Ureter (tissue), 1 donor: Measurements from ENCODE around the gene C11orf98. TPM values are rescaled to one million over a fixed set of nuclear protein-coding genes. Genes with fewer than 3 reads are reported as not detected.
"Not testable (repeated sequence)": the region's sequence is repeated elsewhere in the genome, so short reads cannot be mapped to it uniquely, and the experiment has no call there.

Source experiments
- DNase-seq: peaks from one replicate; pipeline ENCODE4 v3.0.0-alpha.2; 2020; ENCODE audit warnings: low spot score
- total RNA-seq: library from RNA; stranded (reverse); gene quantifications from one replicate; pipeline ENCODE4 v1.2.4, GENCODE V29; 2023
- donor health status: DM: yes; HTN: yes; CAD: no.

Gene C11orf98
- 52.6 TPM for total RNA-seq

GRCh38 chr11:62665075-62665598 is at the start of gene C11orf98, which contains the start of gene CSKMT:
Gene C11orf98 (minus strand): TSS chr11:62665210. CDS start chr11:62665169, 41 bp downstream.
Gene CSKMT (plus strand): TSS chr11:62665312. CDS start chr11:62665880, 568 bp downstream.
- peak; percentile 98 for DNase-seq

- no peak for DNase-seq
Observed at GRCh38 chr11:62713343-62713742, 48.3 kb upstream of the C11orf98 start.

DNA sequence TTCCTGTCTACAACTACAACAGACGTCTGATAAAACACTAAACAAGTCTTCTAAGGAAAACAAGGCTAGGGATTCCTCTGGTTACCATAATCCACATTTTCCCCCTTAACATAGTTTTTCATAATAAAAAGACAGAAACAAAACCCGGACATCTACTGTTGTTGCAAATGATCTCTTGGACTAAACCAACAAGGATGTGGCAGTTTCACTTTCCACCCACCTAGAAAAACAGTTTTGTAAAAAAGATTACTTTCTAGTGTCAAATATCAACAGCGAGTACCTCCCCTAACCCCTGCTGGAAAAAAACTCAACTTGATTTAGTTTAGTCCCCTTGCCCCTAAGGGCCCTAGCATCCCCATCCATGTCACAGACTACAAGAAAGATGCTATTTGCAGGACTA is 47.9 kb upstream of the C11orf98 start:
- DNase-seq: no peak

- no peak for DNase-seq
Observed at GRCh38 chr11:62712276-62712812, 47.3 kb upstream of the C11orf98 start.

- DNase-seq: no peak
Observed at GRCh38 chr11:62710001-62710345, 45.0 kb upstream of the C11orf98 start.

- peak; percentile 99 for DNase-seq
Observed at GRCh38 chr11:62709247-62710000, 44.4 kb upstream of the C11orf98 start.

- peak; percentile 56 for DNase-seq
Observed at GRCh38 chr11:62708793-62709192, 43.8 kb upstream of the C11orf98 start.

DNA sequence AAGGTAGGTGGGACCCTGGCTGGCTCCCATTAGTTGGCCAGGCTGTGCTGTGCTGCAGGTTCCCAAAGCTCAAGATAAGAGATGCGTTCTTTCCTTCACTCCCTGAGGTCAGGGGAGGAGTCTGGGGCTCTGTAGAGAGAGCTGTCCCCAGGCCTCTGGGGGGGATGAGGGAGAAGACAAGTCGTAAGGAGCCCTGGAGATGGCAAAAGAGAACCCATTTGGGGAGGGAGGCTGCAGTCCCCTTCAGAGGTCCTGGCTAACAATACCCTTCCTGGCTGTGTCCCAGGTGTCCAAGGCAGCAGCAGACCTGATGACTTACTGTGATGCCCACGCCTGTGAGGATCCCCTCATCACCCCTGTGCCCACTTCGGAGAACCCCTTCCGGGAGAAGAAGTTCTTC is 43.4 kb upstream of the C11orf98 start:
- DNase-seq: no peak

DNA sequence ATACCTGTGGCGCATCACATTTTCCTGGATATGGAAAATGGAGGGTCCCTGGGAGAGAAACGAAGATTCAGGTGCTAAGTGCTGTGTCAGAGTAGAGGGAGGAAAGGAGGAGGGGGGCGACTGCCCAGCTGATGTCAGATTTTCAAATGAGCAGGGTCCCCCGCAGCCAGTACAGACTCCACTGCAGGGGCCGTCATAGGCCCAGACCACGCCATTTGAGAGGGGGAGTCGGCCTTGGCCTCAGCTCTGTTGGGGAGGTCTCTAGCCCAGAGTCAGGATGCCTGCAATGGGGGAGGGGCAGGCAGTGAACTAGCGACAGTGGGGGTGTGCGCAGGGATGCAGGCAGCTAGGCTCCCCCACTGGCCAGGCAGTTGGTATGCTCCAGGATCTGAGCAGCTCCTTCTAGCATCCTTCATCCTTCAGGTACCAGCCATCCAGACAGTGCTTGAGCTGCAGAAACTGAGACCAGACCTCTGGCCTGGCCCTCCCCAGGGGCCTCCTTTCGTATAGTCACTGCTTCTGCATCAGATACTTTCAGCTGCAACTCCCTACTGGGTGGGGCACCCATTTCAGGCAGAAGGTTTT is 42.4 kb upstream of the C11orf98 start, which contains the start of the genes BSCL2 and GNG3:
Gene BSCL2, minus strand, starts transcription at position 148 of the 585 bp plus-strand sequence. CDS start 229 bp downstream, outside the sequence.
Gene GNG3, plus strand, starts transcription at position 400 of the 585 bp plus-strand sequence. CDS start 620 bp downstream, outside the sequence.
- no peak for DNase-seq

DNA sequence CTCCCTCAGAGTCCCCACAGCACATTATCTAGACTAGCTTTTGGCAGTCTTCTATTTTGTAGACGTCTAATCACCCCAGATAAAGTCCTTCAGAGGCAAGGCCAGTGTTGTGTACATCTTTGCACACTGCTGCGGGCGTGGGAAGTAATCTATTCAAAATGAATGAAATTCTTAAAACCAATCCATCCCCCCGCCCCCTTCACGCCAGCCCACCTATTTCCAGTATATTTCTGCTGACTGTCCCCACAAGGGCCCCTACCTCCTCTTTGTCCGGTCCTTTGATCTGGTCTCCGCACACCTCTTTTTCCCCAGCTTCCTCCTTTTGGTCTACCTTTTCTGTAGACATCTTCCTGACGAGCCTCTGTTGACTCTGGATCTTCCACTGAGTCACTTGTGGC is 41.8 kb upstream of the C11orf98 start:
- no peak for DNase-seq

DNA sequence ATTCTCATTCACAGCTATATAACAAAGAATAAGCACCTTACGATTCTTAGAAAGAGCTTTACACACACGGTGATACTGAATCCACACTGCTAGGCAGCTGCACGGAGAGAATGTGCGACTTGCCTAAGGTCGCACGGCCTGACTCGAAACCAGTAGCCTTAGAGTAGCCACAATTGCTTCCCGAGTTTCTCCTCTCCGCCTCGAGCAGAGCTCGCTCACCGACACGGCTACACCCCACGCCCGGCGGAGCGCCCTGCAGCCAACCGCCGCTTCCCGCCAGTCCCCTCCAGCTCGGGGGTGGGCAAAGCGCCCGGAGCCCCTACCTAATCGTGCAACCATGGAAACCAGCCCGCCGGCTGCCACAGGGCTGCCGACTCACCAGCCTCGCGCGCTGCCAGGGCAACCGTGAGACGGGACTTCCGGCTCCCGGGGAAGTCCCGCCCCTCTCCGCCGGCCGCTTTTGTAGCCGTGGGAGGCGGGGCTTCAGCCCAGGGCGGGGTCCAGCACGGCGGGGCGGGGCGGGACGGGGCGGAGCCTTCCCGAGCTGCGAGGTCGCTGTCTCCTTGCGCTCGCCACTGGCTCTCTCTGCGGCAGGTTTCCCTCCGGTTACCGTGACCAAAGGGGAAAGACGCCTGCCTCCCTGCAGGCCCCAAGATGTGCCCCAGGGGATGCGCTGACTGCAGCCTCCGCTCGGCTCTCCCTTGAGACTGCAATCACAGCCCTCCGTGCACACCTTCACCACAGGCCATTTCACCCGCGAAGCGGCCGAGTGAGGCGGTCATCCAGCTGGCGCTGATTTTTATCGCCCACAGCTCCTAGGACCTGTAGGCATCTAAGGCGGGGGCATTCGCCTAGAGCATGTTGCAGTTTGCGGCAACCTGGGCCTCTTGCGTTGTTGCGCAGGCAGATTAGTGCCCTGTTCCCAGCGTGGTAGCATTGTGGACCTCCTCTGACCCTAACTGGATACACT is 41.2 kb upstream of the C11orf98 start:
- DNase-seq: peak; percentile 95

DNA sequence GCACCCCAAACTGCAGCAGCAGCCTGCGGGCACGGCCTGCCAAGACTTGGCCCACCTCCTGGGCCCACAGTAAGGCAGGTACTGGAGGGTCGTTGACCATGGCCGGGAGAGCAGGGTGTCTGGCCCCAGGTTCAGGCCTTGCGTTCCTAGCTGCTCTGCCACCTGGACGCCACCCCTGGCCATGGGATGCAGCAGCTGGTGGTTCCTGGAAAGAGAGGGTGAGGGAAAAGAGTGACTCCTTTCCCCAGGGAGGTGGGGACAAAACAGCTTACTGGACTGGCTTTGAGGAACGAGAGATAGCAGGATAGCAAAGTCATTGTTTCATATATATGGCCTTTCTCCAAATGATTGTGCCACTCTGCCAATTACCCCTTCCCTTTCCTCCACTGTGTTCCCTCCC is 40.4 kb upstream of the C11orf98 start:
- DNase-seq: no peak

GRCh38 chr11:62703921-62704320 is 38.9 kb upstream of the C11orf98 start:
- not testable (repeated sequence) for DNase-seq

DNA sequence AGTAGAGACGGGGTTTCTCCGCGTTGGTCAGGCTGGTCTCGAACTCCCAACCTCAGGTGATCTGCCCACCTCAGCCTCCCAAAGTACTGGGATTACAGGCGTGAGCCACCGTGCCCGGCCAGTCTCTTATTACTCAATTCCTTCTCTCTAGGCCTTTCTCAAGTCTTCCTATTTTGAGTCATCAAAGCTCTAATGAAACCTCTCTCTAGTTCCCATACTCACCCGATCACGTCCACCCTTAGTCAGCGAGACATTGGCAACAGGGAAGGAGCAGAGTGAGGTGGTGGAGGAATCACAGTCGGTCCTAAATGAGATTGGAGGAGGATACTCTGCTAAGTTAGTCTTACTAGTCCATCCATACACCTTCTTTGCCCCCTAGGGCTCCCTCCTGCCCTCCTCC is 37.2 kb upstream of the C11orf98 start:
- no peak for DNase-seq

- peak; percentile 82 for DNase-seq
Observed at GRCh38 chr11:62694455-62695167, 29.6 kb upstream of the C11orf98 start.

DNA sequence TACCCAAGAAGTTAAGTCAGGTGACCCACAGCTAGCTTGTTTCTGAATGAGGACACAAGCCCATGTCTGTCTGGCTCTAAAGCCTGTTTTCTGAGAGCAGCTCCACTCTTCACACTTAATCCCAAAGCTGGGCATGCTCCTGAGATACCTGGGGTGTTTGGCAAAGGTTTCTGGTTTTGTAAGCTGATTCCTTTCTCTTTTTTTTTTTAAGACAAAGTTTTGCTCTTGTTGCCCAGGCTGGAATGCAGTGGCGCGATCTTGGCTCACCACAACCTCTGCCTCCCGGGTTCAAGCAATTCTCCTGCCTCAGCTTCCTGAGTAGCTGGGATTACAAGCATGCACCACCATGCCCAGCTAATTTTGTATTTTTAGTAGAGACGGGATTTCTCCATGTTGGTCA is 28.6 kb upstream of the C11orf98 start:
- not testable (repeated sequence) for DNase-seq

DNA sequence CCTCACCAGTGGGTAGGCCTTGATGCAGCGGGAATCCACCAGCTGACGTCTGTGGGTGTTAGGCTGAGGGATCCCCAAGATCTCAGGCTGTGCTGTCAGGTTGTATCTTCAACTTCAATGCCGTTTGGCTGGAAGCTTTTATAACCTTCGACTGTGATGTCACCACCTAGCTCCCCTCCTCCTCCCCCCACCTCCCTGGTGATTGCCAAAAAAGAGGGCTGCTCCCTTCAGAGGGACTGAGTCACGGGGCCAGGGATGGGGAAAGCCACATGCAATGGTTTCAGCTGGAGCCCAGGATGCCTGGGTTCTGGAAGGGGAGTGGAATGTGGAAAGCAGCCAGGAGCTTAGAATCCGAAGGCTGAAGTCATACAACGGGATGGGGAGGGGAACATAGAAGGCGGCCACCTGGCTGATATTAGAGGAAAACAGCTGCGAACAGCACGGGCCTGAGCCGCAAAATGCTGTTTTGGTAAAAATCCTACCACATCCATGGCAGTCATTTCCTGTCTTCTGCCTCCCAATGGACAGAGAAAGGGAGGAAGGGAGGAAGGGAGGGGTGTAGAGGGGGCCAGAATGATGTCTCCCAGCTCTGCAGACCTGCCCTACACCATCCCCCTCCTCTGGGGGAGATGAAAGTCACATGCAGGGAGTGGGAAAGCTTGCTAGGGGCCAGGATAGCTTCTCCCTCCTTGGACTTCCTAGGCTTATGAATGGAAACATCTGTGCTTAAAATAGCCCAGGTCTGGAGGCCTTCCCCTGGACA is 24.6 kb upstream of the C11orf98 start, which contains the start of gene LRRN4CL:
Gene LRRN4CL, minus strand, starts transcription at position 110 of the 763 bp plus-strand sequence. CDS start 1,022 bp downstream, outside the sequence.
- DNase-seq: peak; percentile 85

DNA sequence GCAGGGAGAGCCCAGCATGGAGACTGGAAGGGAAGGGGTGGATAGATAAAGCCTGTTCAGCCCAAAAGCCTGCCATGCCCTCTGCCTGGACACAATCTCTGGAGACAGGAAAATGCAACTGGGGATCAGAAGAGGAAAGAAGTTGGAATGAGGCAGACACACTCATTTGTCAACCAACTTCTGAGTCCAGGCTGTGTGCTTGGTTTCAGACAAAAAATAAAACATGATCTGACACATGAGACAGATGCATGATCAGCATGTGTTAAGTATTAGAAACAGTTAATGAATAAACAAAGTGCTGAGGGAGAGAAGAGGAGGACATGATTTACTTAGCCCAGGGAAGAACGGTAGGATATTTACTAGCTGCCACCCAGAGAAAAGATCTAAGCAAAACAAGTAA is 23.5 kb upstream of the C11orf98 start:
- DNase-seq: no peak

- no peak for DNase-seq
Observed at GRCh38 chr11:62687508-62688396, 22.7 kb upstream of the C11orf98 start.
